GM19328 (cell line): Measurements from ENCODE around the gene CAMK2B.

ENCODE experiments used
- ATAC-seq: cut with Tn5 transposase; IDR thresholded peaks from one replicate; pipeline ENCODE4 v1.9.1; 2021; ENCODE audit warnings: mild to moderate bottlenecking, moderate library complexity; ENCODE audit not compliant: unreplicated experiment

The CAMK2B gene

DNA sequence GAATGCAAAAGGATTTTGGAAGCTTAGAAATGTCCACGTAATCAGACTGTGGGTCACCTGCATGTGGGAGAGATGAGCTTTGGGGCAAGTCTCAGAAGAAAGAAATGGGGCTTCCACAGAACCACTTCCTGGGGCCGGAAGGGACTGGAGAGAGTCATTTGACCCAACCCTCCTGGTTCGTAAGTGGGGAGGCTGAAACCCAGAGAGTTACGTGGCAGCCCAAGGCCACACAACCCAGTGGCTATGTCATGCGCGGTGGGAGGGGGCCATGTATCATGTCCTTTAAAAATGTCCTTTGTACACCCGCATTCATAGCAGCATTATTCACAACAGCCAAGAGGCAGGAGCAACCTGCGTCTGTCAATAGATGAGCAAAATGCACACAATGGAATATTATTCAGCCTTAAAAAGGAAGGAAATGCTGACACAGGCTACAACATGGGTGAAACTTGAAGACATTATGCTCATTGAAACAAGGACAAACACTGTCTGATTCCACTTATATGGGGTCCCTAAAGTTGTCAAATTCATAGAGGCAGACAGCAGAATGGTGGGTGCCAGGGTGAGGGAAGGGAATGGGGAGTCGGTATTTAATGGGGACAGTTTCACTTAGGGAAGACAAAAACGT is 15.1 kb downstream of the CAMK2B start:
- ATAC-seq: no peak

DNA sequence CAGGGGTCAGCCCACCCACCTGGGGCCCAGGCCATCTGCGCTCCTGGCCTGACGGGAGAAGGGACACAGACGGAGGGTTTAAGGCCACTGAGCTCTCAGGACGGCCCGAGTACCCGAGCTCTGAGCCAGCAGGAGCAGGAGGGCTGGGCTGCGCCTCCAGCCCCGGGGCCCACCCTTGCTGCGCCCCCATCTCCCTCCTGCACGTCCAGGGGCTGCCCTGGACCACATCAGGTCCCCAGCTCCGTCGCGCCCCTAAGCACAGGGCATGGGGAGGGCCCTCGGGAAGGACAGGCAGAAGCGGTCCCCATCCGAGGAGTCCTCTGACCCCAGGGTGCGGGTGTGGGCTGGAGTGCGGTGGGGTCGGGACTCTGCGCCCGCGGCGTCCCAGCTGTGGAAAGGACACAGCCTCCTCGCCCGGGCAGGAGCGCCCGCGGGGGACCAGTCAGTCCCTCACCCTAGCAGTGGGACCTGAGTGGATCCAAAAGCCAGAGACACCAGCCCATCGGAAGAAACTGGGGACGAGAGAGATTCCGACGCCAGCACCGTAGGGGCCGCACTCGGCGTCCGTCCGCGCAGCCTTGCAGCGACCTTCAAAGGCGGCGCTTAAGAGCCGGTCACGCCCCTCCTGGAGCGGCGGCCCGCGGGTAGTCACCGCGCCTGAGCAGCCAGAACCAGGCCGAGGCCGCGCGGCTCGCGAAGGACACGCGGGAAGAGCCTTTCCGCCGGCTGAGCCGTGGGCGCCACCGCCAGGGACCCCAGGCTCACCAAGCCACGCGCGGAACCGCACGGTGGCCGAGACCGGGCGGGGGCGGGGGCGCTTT is 15.9 kb downstream of the CAMK2B start:
- no peak for ATAC-seq

DNA sequence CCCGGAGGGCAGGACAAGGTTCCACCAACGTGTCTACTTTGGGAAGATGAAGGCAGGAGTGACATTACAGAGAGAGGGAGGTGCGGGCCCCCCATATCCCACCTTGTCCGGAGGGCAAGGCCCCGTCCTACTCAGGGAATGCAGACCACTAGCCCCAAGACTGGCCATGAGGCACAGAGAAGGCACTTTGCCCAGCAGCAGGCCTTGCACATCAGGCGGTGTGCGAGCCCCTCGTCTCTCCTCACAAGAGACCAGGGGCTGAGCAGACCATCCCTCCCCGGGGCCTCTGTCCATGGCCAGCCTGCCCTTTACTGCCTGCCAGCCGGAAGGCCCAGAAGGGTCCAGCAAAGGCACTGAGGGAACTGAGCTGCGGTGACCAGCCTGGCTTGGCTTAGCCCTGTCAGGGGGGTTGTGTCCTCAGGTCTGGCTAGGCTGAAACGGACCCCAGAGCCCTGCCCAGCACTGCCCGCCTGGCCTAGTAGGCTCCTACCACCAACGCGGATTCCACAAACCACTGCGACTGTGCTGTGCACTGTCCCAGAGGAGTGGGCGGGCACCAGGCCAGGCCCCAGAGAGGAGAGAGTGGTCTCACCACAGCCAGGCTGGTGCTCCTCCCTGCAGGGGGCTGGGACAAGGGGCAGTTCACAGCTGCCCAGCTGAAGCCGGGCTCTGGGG is 16.7 kb downstream of the CAMK2B start:
- ATAC-seq: no peak

DNA sequence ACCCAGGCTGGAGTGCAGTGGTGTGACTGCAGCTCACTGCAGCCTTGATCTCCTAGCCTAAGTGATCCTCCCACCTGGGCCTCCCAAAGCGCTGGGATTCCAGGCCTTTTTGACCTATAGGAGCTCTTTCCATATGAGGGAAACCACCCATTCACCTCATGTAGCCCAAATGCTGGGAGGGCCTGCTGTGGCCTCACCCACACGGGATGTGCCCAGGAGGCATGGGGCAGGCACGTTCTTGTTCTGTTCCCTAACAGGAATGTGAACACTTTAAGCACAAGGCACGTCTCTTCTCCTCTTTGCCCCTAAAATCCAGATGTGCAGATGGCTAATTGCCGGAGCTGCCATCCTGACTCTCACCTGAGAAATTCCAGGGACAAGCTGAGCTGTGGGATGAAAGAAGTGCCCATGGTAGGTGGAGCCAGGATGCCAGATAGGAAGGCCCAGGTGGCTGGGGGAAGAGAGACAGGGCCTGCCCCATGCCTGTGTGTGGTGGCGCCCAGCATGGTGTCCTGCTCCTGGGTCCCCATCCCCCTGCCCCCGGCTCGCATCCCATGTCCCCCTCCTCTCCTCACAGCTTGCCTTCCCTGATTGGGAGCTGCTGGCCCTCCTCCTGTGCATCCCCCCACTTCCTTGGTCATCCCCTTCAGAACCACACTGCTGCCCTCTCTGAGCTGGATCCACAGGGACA is 17.3 kb downstream of the CAMK2B start:
- no peak for ATAC-seq

DNA sequence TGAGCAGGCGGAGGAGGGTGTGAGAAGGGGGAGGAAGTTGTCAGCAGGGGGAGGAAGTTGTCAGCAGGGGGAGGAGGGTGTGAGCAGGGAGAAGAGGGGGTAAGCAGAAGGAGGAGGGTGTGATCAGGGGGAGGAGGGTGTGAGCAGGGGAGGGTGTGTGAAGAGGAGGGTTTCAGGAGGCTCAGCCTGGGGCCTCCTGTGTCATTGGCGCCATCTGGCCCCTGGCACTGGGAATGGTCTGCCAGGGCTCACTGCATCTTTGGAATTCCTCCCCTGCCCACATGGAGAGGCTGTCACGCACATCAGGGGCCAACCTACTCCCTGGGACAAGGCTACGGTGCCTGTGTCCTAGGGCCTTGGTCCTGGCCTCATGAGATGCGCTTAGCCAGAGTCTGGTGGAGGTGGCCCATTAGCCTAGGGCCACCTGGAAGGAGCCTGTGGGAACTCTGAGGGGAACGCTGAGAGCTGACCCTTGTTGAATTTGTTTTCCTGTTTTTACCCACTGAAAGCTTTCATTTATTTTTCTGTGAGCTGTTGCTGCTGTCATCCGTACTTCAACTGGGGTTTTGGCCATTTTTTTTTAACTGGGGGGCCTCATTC is 18.0 kb downstream of the CAMK2B start:
- ATAC-seq: no peak

DNA sequence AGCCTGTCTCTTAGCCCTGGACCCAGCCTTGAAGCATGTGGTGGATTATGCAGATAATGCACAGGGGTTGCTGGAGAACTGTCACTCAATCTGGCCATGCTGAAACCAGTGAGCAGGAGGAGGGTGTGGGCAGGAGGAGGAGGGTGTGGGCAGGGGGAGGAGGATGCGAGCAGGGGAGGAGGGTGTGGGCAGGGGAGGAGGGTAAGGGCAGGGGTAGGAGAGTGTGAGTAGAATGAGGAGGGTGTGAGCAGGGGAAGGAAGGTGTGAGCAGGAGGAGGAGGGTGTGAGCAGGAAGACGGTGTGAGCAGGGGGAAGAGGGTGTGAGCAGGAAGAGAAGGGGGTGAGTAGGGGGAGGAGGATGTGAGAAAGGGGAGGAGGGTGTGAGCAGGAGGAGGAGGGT is 18.8 kb downstream of the CAMK2B start:
- ATAC-seq: no peak

DNA sequence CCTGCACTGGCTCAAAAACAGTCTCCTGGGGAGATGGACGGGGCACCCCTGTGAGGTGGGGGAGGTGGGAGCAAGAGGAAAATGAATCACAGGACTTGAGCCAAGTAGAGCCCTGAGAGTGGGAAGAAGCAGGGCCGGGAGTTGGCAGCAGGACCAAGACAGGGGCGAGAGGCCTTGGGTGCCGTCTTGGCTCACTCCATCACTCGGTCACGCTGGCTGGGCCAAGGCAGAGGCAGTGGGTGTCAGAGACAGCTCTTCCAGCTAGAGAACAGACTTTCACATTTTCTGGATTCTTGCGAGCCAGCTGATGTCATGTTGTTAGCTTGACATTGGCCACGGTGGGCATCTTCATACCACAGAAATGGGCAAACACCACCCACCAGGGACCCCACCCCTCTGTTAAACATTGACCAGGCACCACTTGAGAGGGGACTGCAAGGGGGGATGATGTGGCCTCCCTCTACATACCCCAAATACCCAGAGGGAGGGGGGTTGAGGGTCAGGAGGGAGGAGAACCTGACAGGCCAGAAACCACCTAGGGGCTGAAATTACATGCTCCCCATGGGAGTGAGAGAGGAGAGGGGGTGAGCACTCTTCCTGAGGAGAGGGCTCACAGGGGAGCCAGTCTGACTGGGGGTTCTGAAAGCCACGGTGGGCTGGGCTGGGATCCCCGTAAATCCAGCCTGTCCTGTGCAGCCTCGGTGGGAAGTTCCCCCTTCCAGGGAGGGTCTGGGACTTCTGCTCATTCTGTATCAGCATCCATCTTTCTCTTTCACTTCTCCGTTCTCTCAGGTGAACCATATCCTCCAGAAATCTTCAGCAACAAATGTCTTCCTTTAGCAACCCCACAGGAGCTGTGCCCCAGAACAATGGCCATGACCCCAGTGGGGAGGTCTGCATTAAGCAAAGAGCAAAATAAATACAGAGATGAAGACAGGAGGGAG is 19.6 kb downstream of the CAMK2B start:
- no peak for ATAC-seq

DNA sequence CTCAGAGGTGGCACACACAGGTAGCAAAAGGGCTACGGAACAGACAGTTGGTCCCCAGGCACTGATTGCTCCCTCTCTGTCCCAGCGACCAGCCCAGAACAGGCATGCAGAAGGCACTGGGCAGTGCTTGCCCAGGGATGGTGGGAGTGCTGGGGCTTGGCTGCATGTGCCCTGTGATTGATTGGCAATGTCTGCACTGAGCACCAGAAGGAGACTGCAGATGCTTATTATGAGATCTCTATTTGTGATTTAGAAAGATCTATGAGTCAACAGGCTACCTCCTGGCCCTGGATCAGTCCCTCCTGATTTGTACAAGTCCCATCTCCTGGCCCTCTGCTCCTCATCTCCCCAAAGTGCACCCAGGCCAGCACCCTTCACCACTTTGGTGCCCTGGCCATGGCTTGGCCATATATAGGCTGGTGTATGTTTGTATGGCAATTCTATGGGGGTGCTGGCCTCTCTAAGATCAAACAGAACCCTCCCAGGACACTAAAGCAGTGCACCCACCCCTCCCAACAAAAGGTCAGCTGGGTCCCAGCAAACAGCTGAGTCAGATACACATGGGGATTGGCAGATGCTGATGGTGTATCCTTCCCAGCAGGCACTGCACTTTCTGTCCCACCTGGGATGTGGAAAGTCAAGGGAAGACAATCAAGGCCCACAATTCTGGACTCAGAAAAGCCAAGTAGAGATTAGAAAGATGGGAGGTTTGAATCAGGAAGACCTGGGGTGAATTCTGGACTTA is 30.9 kb downstream of the CAMK2B start:
- ATAC-seq: no peak

DNA sequence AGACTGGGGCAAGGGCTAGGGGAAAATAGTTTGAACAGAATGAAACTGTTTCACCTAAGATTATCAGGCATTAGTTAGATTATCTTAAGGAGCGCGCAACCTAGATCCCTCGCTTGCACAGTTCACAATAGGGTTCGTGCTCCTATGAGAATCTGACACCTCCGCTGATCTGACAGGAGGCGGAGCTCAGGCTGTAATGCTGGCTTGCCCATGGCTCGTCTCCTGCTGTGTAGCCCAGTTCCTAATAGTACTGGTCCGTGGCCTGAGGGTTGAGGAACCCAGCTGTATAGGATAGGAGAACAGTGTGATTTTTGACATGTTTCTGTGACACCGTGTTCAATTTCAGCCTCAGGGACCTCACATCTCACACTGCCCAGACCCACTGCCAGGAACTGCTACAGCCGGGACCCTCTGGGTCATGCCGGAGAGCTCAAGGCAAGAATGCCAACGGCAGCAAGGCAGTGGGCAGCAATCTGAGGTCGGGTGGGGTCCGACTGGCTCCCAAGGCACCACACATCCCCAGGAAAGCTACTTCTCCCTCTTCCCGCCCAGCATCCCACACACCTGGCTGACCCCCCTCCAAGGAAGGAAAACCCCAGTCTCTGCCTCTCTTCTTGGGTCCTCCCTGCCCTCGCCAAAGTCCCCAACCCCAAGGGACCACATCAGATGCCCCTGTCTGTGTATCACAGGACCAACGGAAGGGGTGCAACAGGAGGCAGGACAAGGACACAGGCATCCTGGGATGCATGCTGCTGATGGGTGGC is 31.7 kb downstream of the CAMK2B start:
- ATAC-seq: no peak

DNA sequence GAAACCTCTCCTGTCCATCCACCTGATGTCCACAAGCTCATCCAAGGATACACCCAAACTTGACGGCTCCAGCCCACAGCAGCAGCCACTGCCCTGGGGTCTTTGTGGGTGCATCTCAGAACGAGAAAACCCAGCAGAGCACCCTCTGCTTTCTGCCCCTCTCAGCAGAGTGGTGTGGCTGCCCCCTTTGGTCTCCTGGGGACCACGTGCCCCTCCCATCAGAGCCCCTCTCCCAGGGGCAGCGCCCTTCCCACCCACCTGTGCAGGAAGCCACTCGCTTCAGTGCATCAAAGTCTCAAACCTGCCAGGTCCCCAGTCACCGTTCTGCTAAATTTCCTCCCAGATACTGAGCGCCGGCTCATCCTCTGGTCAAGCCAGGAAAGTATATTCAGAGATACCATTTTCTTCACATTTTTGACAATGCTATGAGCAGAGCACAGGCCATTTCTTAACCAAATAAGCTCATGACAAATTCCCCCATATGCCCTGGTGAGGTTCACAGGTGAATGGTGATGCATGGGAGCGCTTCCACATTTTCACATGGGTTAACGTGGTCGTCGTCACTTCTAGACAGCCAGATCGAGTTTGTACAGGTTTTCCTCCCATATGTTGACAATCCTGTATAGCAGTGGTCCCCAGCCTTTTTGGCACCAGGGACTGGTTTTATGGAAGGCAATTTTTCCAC is 32.4 kb downstream of the CAMK2B start:
- ATAC-seq: no peak

DNA sequence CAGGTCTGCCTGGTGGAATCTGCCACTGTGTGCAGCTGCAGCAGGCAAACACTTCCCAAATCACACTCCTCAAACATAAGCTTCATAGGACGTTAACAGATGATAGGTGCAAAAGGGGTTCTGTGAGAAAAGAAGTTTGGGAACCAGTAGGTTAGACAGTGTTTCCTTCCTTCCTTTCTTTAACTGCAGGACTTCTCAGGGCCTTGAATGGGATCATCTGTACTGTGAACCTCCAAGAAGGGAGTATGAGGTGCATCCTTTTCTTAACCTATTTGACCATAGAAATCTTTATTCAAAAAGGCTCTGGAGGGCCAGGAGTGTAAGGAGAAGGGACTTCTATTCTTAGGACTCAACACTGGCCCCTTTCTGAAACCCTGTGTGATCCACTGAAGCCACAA is 33.0 kb downstream of the CAMK2B start:
- no peak for ATAC-seq

DNA sequence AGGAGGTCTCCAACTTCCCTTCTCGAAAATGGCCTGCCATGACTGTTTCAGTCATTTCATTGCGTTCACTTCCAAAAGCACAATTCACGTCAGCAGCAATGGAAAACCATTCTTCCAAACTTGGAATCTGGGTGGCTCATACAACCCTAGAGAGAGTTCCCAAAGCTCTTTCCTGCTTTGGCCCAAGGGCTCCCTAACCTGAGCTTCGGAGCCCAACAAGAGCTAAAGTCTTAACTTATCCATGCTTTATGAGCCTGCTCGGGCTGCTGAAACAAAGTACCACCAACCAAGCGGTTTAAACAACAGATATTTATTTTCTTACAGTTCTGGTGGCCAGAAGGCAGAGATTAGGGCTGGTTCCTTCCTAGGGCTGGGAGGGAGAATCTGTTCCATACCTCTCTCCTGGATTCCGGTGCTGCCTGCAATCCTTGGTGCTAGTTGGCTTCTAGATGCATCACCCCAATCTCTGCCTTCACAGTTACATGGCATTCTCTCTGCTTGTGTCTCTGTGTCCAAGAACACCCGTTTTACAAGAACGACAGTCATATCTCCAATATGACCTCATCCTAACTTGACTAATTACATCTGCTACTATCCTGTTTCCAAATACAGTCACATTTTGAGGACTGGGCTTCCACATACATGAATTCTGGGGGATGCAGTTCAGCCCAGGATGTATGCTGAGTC is 33.5 kb downstream of the CAMK2B start:
- ATAC-seq: no peak

DNA sequence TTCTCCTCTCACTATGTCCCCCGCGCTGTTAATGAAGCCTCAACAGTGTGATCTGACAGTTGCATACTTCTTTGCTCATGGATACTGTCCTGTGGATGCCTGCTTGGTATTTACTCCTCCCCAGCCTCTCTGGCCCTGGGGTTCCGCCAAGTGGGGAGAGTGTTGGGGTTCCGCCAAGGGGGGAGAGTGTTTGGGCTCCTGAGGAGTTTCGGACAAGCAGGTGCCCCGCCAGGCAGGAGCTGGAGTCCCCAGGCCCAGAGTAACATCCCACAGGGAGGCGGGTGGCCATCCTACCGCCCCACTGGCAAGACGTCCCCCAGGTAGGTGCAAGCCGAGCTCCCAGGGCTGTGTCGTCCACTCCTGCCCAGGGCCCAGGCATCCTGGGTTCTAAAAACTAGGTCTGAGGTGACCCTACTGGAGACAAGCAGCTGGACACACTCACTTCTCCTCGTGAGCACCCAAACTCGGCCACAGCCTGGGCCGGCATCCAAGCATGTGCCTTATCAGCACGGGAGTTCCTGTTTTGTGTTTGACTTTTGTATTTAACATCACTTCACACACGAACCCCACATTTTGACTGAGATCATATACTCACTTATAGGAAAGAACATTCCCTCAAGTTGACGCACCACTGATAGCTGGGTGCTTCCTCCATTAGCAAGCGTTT is 34.2 kb downstream of the CAMK2B start:
- no peak for ATAC-seq

DNA sequence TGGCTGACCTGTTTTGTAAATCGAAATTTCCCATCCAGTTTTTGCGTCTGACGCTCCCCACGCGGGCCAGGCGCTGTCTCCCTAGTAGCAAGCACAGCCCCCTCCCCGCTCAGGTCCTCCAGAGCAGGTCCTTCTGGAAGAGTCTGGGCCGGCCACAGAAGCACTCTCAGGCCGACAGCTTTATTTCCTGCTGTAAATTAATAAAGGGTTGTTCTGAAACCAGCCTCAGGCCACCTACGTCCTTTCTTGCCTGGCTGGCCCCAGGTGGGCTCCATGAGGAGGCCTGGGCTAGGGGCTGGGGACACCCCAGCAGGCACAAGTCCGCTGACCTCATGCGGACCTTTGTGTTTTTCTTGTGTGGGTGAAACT is 35.2 kb downstream of the CAMK2B start:
- no peak for ATAC-seq

DNA sequence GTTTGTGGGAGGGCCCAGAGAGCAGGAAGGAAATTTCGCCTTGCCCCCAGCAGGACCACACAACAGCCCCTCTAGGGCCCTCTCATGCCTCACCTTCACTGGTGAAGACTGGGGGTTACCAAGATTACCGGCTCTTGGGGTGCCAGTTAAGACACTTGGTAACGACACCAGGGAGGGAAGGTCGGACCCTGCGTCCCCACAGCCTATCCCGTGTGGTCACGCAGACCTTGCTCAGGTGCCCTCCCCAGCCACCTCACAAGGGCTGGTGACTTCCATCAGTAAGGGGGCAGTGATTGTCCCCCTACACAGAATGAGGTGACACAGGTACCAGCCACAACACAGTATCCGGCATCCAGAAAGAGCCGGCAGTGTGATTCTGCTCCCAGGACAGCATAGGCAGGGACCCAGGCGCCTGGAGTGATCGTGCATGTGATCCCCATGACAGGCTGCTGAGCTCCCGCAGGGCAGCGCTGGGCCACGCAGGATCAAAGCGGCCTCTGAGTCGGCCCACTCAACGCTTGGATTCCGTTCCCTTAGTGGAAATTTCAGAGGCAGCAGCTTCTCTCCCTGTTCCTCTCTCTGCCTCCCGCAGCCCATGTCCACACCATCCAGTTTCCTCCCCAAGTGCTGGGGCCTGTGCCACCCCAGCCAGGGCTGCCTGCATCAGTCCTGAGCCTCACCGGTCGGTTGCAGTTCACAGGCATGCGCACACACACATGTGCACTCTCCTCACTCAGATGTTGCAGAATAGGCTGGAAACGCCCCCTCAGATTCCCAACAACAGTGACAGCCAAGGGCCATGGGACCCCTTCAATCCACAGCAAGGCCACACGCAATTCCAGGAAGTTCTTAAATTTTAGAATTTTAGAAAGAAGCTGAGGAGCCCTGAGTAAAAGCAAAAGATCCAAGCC is 35.8 kb downstream of the CAMK2B start:
- ATAC-seq: no peak

DNA sequence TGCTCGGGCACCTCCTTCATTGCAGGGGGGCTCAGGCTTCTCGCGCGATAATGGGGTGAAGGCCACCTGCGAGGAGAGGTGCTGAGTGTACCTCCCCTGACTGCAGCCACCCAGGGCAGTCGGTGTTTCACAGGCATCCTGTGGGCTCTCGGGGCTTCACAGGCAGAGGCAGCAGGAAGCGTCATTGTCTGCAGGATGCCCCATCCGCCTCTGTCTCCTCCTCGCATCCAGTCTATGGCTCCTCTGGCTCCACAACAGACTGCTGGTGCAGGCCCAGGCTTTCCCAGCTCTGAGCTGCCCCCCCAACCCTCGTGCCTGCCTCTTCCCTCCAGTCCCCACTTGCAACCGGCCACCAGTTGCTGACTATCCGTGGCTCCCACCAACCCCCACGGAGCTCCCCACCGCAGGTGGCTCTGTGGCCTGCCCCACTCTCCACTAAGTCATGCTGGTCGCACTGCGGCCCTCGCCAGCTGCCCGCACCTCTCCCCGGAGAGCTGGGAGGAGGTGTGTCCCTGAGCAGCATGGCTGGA is 36.5 kb downstream of the CAMK2B start:
- ATAC-seq: no peak
